ENCODE data around the gene KIF21A.

KIF21A gene, protein sequence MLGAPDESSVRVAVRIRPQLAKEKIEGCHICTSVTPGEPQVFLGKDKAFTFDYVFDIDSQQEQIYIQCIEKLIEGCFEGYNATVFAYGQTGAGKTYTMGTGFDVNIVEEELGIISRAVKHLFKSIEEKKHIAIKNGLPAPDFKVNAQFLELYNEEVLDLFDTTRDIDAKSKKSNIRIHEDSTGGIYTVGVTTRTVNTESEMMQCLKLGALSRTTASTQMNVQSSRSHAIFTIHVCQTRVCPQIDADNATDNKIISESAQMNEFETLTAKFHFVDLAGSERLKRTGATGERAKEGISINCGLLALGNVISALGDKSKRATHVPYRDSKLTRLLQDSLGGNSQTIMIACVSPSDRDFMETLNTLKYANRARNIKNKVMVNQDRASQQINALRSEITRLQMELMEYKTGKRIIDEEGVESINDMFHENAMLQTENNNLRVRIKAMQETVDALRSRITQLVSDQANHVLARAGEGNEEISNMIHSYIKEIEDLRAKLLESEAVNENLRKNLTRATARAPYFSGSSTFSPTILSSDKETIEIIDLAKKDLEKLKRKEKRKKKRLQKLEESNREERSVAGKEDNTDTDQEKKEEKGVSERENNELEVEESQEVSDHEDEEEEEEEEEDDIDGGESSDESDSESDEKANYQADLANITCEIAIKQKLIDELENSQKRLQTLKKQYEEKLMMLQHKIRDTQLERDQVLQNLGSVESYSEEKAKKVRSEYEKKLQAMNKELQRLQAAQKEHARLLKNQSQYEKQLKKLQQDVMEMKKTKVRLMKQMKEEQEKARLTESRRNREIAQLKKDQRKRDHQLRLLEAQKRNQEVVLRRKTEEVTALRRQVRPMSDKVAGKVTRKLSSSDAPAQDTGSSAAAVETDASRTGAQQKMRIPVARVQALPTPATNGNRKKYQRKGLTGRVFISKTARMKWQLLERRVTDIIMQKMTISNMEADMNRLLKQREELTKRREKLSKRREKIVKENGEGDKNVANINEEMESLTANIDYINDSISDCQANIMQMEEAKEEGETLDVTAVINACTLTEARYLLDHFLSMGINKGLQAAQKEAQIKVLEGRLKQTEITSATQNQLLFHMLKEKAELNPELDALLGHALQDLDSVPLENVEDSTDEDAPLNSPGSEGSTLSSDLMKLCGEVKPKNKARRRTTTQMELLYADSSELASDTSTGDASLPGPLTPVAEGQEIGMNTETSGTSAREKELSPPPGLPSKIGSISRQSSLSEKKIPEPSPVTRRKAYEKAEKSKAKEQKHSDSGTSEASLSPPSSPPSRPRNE (N-terminal part only)

GRCh38 chr12:39443081-39443928 is at the start of gene KIF21A:
TSS of gene KIF21A (minus strand) at chr12:39443120. CDS start at chr12:39442970, 150 bp downstream.
- peak; percentile 50 for TF ChIP-seq CTCF (IDR thresholded peaks at IDR 0.05)

- no peak for TF ChIP-seq CTCF (IDR thresholded peaks at IDR 0.05)
These were observed 47.8 kb upstream of the KIF21A start for GRCh38 chr12:39490500-39491282.

DNA sequence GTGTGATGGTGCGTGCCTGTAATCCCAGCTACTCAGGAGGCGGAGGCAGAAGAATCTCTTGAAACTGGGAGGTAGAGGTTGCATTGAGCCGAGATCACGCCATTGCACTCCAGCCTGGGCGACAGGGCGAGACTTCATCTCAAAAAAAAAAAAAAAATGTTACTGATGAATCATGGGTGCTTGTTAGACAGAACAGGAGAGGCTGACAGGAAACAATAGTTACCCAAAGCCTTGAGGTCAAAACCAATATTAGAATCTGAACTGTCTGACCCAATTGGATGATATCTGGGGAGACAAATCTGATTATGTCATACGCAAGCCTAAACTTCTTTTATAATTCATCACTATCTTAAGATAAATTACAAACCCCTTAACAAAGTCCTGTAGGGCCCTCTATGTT is 40.7 kb upstream of the KIF21A start:
- no peak for TF ChIP-seq CTCF (IDR thresholded peaks at IDR 0.05)

DNA sequence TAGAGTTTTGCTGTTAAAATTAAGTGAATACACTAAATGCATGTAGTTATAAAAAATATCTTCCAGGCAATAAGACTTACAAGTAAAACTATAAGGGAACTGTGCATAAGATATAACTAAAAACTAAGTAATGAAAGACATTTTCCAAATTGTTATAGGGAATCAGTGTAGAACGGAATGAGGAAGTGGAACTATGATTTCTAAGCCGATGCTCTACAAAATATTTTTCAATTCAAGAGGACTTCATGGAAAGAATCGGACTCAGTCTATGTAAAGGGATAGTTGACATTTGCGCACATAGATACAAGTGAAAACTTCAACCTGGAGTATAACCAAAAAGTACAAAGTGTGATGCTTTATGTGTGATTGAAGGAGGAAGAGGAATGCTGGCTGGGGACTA is 40.1 kb upstream of the KIF21A start:
- no peak for TF ChIP-seq CTCF (IDR thresholded peaks at IDR 0.05)

DNA sequence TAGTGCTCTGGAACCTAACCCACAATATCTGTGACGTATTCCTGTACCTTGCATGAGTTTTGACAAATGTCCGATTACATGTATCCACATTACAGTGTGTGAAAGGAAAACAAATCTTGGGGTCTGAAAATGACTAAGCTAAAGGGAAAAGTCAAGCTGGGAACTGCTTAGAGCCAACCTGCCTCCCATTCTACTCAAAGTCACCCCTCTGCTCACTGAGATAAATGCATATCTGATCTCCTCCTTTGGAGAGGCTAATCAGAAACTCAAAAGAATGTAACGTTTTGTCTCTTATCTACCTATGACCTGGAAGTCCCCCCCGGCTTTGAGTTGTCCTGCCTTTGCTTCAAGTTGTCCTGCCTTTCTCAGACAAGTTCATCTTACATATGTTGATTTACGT is 34.0 kb upstream of the KIF21A start:
- TF ChIP-seq CTCF (IDR thresholded peaks at IDR 0.05), result no peak

- no peak for TF ChIP-seq CTCF (IDR thresholded peaks at IDR 0.05)
These were observed 33.2 kb upstream of the KIF21A start for GRCh38 chr12:39476121-39476520.

All from LNCAP (cell line).